C4-2B (cell line): ENCODE data around the gene DLG1.

Experiments
- CTCF ChIP-seq: fragments of 450-650 bp; conservative IDR thresholded peaks from 2 replicates; pipeline ENCODE4 v1.5.1; 2017; ENCODE audit warnings: mild to moderate bottlenecking
- ZFX ChIP-seq: fragments of 450-650 bp; IDR thresholded peaks from 2 replicates; pipeline ENCODE4 v1.6.1; 2017

GRCh38 chr3:197340521-197340871 lies 42.1 kb upstream of the DLG1 start:
- TF ChIP-seq CTCF (no peak), ZFX (no peak)
